ENCODE results near the gene PRKAG2.
"Not testable (repeated sequence)": the region's sequence is repeated elsewhere in the genome, so short reads cannot be mapped to it uniquely, and the experiment has no call there.

The PRKAG2 gene

DNA sequence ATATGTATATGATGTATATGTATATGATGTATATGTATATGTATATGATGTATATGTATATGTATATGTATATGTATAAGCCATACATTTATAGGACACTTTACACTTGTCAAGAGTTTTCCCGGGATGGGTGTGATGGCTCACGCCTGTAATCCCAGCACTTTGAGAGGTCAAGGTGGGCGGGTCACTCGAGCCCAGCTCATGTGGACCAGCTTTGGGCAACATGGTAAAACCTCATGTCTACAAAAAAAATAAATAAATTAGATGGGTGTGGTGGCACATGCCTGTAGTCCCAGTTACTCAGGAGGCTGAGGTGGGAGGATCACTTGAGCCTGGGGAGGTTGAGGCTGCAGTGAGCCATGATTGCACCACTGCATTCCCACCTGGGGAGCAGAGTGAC lies 2.4 kb downstream of the PRKAG2 start:
- H2BK120ac ChIP-seq (ENCODE audit: insufficient read depth, low read length, poor library complexity); H3K4ac ChIP-seq (ENCODE audit: low read depth, low read length); H3K79me2 ChIP-seq (ENCODE audit: control insufficient read depth, insufficient read depth, low read length, poor library complexity); H3K14ac ChIP-seq (ENCODE audit: low read length); H3K36me3 ChIP-seq (ENCODE audit: control insufficient read depth in 1 of 2, insufficient read depth in 2 of 2, low read length in 2 of 2); H3K23ac ChIP-seq (ENCODE audit: low read length); H3K18ac ChIP-seq (ENCODE audit: low read length); H4K91ac ChIP-seq (ENCODE audit: low read depth, low read length); H3K79me1 ChIP-seq (ENCODE audit: low read length); H4K12ac ChIP-seq (ENCODE audit: low read depth, low read length); H2BK5ac ChIP-seq (ENCODE audit: low read depth, low read length, poor library complexity); DNase-seq; H3K9ac ChIP-seq (ENCODE audit: low read length); H3K9me3 ChIP-seq (ENCODE audit: insufficient read depth, low read depth, low read length); H2BK12ac ChIP-seq (ENCODE audit: low read length); H2AK5ac ChIP-seq (ENCODE audit: low read length); H3K27ac ChIP-seq (ENCODE audit: low read depth, low read length); H4K8ac ChIP-seq (ENCODE audit: low read depth, low read length); H3K4me3 ChIP-seq (ENCODE audit: low read depth, low read length); H2AFZ ChIP-seq (ENCODE audit: insufficient read depth, low read length, poor library complexity); H3K4me2 ChIP-seq (ENCODE audit: low read length): not testable (repeated sequence)
- Histone ChIP-seq H3K27me3 (ENCODE audit: insufficient read depth, low read length) (peaks cover 32% of the 10 kb centered on the region), H3K4me1 (ENCODE audit: control insufficient read depth in 1 of 2, insufficient read depth in 2 of 2, low read length in 2 of 2) (peaks cover 14 to 21% of the 10 kb centered on the region in 2 experiments)
- no CpG with 5 or more reads among the region's 4 CpGs for WGBS (ENCODE audit: extremely low coverage, insufficient coverage, insufficient read length)

DNA sequence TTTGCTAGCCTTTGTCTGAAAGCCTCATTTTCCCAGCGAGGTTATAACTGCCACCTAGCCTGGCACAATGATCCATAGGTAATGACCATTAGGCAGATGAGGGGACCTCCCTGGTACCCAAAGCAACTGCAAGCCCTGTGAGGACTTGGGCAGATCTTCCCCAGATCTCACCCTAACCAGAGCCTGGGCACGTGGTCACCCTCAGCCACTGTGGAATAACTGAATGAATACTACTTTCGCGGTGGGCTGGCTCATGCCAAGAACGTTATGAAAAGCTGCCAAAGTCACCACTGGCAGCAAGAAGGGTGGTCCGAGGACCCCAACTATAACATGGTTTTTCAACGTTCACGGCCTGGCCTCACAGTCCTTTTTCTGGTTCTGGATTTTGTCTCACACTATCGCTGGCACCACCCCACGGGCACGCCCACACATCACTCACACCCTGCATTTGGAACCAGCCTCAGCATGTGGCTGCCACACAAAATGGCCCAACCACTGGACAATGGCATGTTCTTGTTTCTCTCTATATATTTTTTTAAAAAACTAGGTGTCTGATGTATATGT lies 3.4 kb downstream of the PRKAG2 start:
- no peak overlapping the region for H2BK120ac ChIP-seq (ENCODE audit: insufficient read depth, low read length, poor library complexity)
- no peak overlapping the region for H4K8ac ChIP-seq (ENCODE audit: low read depth, low read length)
- no peak for DNase-seq
- H2AK5ac ChIP-seq (ENCODE audit: low read length) = no peak overlapping the region
- no peak overlapping the region for H3K14ac ChIP-seq (ENCODE audit: low read length)
- no peak overlapping the region for H3K4ac ChIP-seq (ENCODE audit: low read depth, low read length)
- no CpG with 5 or more reads among the region's 11 CpGs for WGBS (ENCODE audit: extremely low coverage, insufficient coverage, insufficient read length)
- no peak overlapping the region for H3K18ac ChIP-seq (ENCODE audit: low read length)
- no peaks in the 10 kb centered on the region for H3K79me2 ChIP-seq (ENCODE audit: control insufficient read depth, insufficient read depth, low read length, poor library complexity)
- no peak overlapping the region for H3K23ac ChIP-seq (ENCODE audit: low read length)
- no peak overlapping the region for H2BK12ac ChIP-seq (ENCODE audit: low read length)
- H3K27ac ChIP-seq (ENCODE audit: low read depth, low read length) = no peak overlapping the region
- H3K9ac ChIP-seq (ENCODE audit: low read length) = no peak overlapping the region
- no peak overlapping the region for H4K12ac ChIP-seq (ENCODE audit: low read depth, low read length)
- H3K79me1 ChIP-seq (ENCODE audit: low read length) = peaks cover 2% of the 10 kb centered on the region
- peaks cover 24% of the 10 kb centered on the region for H3K27me3 ChIP-seq (ENCODE audit: insufficient read depth, low read length)
- no peak overlapping the region for H3K4me3 ChIP-seq (ENCODE audit: low read depth, low read length)
- H3K4me2 ChIP-seq (ENCODE audit: low read length) = no peak overlapping the region
- peaks cover 3% of the 10 kb centered on the region for H3K9me3 ChIP-seq (ENCODE audit: insufficient read depth, low read depth, low read length)
- H3K36me3 ChIP-seq (ENCODE audit: control insufficient read depth in 1 of 2, insufficient read depth in 2 of 2, low read length in 2 of 2) = no peaks in the 10 kb centered on the region
- H4K91ac ChIP-seq (ENCODE audit: low read depth, low read length) = no peak overlapping the region
- H3K4me1 ChIP-seq (ENCODE audit: control insufficient read depth in 1 of 2, insufficient read depth in 2 of 2, low read length in 2 of 2) = peaks cover 14 to 21% of the 10 kb centered on the region in 2 experiments
- no peak overlapping the region for H2BK5ac ChIP-seq (ENCODE audit: low read depth, low read length, poor library complexity)
- H2AFZ ChIP-seq (ENCODE audit: insufficient read depth, low read length, poor library complexity) = no peak overlapping the region

DNA sequence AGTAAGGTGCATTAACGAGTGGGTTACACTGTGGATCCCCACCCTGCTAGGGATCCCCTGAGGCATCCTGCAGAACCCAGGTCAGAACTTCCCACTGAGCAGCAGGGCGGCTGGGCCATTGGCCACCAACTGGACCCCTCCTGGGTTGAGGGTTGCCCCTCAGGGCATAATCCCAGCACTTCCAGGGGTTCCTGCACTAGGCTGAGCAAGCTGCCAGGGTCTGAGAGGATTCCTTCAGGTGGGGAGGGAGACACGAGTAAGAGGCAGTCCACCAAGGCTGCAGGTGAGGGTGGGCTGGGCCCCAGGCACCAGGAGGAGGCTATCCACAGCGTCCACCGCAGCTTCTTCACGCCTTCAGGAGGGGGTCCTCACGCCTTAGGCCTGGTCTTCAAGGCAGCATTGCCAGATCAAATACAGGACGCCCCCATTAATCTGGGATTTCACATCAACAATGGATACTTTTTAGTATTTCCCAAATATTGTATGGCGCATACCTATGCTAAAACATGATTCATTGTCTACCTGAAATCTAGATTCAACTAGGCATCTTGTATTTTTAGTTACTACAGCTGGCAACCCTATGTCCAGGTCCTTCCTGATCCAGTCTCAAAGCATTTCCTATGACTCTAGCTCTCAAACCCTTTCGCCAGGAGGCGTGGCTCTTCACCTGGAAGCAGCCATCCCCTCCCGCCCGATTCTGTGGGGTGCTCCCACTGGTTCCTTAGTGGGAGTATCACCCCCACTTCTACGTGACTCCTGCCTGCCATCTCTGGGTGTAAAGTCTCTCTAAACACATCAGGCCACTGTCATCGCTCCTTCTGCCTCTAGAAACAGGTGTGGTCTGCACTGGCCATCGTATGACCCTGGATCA lies 4.1 kb downstream of the PRKAG2 start:
- no peak overlapping the region for H2AK5ac ChIP-seq (ENCODE audit: low read length)
- no peak overlapping the region for H3K23ac ChIP-seq (ENCODE audit: low read length)
- H3K4me2 ChIP-seq (ENCODE audit: low read length) = no peak overlapping the region
- no peak overlapping the region for H4K91ac ChIP-seq (ENCODE audit: low read depth, low read length)
- no peak overlapping the region for H4K8ac ChIP-seq (ENCODE audit: low read depth, low read length)
- H3K27ac ChIP-seq (ENCODE audit: low read depth, low read length) = no peak overlapping the region
- peaks cover 2% of the 10 kb centered on the region for H3K79me1 ChIP-seq (ENCODE audit: low read length)
- no peak overlapping the region for H2BK5ac ChIP-seq (ENCODE audit: low read depth, low read length, poor library complexity)
- no peak overlapping the region for H2AFZ ChIP-seq (ENCODE audit: insufficient read depth, low read length, poor library complexity)
- no peak overlapping the region for H3K4me3 ChIP-seq (ENCODE audit: low read depth, low read length)
- no peak overlapping the region for H3K14ac ChIP-seq (ENCODE audit: low read length)
- no peak overlapping the region for H2BK120ac ChIP-seq (ENCODE audit: insufficient read depth, low read length, poor library complexity)
- WGBS (ENCODE audit: extremely low coverage, insufficient coverage, insufficient read length) = no CpG with 5 or more reads among the region's 16 CpGs
- H2BK12ac ChIP-seq (ENCODE audit: low read length) = no peak overlapping the region
- H3K9me3 ChIP-seq (ENCODE audit: insufficient read depth, low read depth, low read length) = peaks cover 1% of the 10 kb centered on the region
- no peaks in the 10 kb centered on the region for H3K79me2 ChIP-seq (ENCODE audit: control insufficient read depth, insufficient read depth, low read length, poor library complexity)
- H3K9ac ChIP-seq (ENCODE audit: low read length) = no peak overlapping the region
- H4K12ac ChIP-seq (ENCODE audit: low read depth, low read length) = no peak overlapping the region
- H3K27me3 ChIP-seq (ENCODE audit: insufficient read depth, low read length) = peaks cover 17% of the 10 kb centered on the region
- H3K4me1 ChIP-seq (ENCODE audit: control insufficient read depth in 1 of 2, insufficient read depth in 2 of 2, low read length in 2 of 2) = peaks cover 14 to 21% of the 10 kb centered on the region in 2 experiments
- no peak for DNase-seq
- H3K36me3 ChIP-seq (ENCODE audit: control insufficient read depth in 1 of 2, insufficient read depth in 2 of 2, low read length in 2 of 2) = no peaks in the 10 kb centered on the region
- H3K18ac ChIP-seq (ENCODE audit: low read length) = no peak overlapping the region
- no peak overlapping the region for H3K4ac ChIP-seq (ENCODE audit: low read depth, low read length)

DNA sequence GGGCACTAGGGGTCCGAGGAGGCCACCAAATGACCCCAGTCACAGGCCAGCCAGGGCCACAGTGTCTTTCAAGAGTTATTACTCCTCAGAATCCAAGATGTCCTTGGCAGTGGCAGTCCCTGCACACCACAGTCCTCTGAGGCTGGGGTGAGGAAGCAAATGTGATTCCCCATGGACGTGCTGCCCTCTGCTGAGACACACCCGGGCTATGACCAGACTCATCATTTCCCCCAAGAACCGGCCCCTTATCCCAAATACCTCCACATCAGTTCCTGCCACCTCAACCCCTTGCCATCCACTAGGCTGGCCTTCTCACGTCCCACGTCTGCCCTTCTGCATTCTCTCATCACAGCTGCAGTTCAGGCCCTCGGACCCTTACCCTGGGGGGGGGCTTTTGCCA lies 5.0 kb downstream of the PRKAG2 start:
- no peak overlapping the region for H3K14ac ChIP-seq (ENCODE audit: low read length)
- H4K12ac ChIP-seq (ENCODE audit: low read depth, low read length) = no peak overlapping the region
- no peaks in the 10 kb centered on the region for H3K79me2 ChIP-seq (ENCODE audit: control insufficient read depth, insufficient read depth, low read length, poor library complexity)
- H2AFZ ChIP-seq (ENCODE audit: insufficient read depth, low read length, poor library complexity) = no peak overlapping the region
- no peak overlapping the region for H3K4me2 ChIP-seq (ENCODE audit: low read length)
- no peak overlapping the region for H4K91ac ChIP-seq (ENCODE audit: low read depth, low read length)
- no peak overlapping the region for H2AK5ac ChIP-seq (ENCODE audit: low read length)
- H3K79me1 ChIP-seq (ENCODE audit: low read length) = peaks cover 2% of the 10 kb centered on the region
- peaks cover 1% of the 10 kb centered on the region for H3K9me3 ChIP-seq (ENCODE audit: insufficient read depth, low read depth, low read length)
- peak in 1 of 2 donors; percentile 28 for DNase-seq
- no peaks in the 10 kb centered on the region for H3K36me3 ChIP-seq (ENCODE audit: control insufficient read depth in 1 of 2, insufficient read depth in 2 of 2, low read length in 2 of 2)
- no peak overlapping the region for H4K8ac ChIP-seq (ENCODE audit: low read depth, low read length)
- WGBS (ENCODE audit: extremely low coverage, insufficient coverage, insufficient read length) = no CpG with 5 or more reads among the region's 7 CpGs
- H2BK5ac ChIP-seq (ENCODE audit: low read depth, low read length, poor library complexity) = no peak overlapping the region
- no peak overlapping the region for H2BK120ac ChIP-seq (ENCODE audit: insufficient read depth, low read length, poor library complexity)
- peaks cover 10 to 15% of the 10 kb centered on the region in 2 experiments for H3K4me1 ChIP-seq (ENCODE audit: control insufficient read depth in 1 of 2, insufficient read depth in 2 of 2, low read length in 2 of 2)
- H3K18ac ChIP-seq (ENCODE audit: low read length) = no peak overlapping the region
- H3K9ac ChIP-seq (ENCODE audit: low read length) = no peak overlapping the region
- peaks cover 9% of the 10 kb centered on the region for H3K27me3 ChIP-seq (ENCODE audit: insufficient read depth, low read length)
- H3K4ac ChIP-seq (ENCODE audit: low read depth, low read length) = no peak overlapping the region
- no peak overlapping the region for H3K27ac ChIP-seq (ENCODE audit: low read depth, low read length)
- no peak overlapping the region for H3K4me3 ChIP-seq (ENCODE audit: low read depth, low read length)
- H2BK12ac ChIP-seq (ENCODE audit: low read length) = no peak overlapping the region
- H3K23ac ChIP-seq (ENCODE audit: low read length) = no peak overlapping the region

Data from trophoblast cell (in vitro differentiated cells and primary cell).